ENCODE measurements around the gene PIP4K2A.
"Not testable (repeated sequence)": the region's sequence is repeated elsewhere in the genome, so short reads cannot be mapped to it uniquely, and the experiment has no call there.

- TF ChIP-seq CTCF, POLR2A, POLR2AphosphoS5 (IDR thresholded peaks at IDR 0.05): not testable (repeated sequence)
Observed at GRCh38 chr10:22514414-22514758, 200.0 kb downstream of the PIP4K2A start.
